HepG2 (cell line): Measurements from ENCODE around the gene MAFF. TPM values are rescaled to one million over a fixed set of nuclear protein-coding genes. Genes with fewer than 3 reads are reported as not detected.
A peak's percentile ranks its signal among the peaks of the same experiment; 100 is the strongest.

Source experiments
- ATAC-seq: fragments of 200-7000 bp; cut with Tn5 transposase; 3 replicates; pipeline ENCODE4 v1.9.1; 2020; ENCODE audit warnings: mild to moderate bottlenecking, moderate library complexity
- BruUV-seq: library from RNA; stranded (reverse); fragments of 400-500 nt; replicated peaks from 2 replicates; lab custom pipeline; 2021; lab: Mats Ljungman, UMichigan
- CTCF ChIA-PET: fragments of 300-600 bp; formaldehyde crosslinking; extraction: SDS; loops from one replicate; lab custom pipeline; 2021; ENCODE audit warnings: low total read pairs, inconsistent platforms, low intra/inter-chr PET ratio; lab: Yijun Ruan, JAX
- POLR2A ChIA-PET: fragments of 350-600 bp; sonication (Branson Sonifier 250); formaldehyde crosslinking; loops from one replicate; lab custom pipeline; 2020; ENCODE audit warnings: antibody characterized with exemption, inconsistent platforms; lab: Yijun Ruan, JAX
- DNase-seq: peaks from one replicate; pipeline ENCODE4 v3.0.0-alpha.2; 2015; ENCODE audit warnings: low spot score
- FAIRE-seq: peaks from 3 replicates; lab custom pipeline; 2011; peaks lifted over from hg19 to GRCh38; lab: Jason Lieb, UNC
- H2AFZ ChIP-seq: one replicate; pipeline ENCODE4 v1.6.1; 2011; ENCODE audit warnings: low read length, inconsistent platforms
- H3K27ac ChIP-seq: fragments of 300-600 bp; 3 replicates; pipeline ENCODE4 v1.8.0; 2011; ENCODE audit warnings: mixed run types, mild to moderate bottlenecking, mixed read lengths, low read length, inconsistent platforms; ENCODE audit not compliant: insufficient read depth; ENCODE audit errors: extremely low read length
- H3K27me3 ChIP-seq, 2 experiments: fragments of 200-600 bp in 1 of 2; 2 replicates in 1 of 2; 3 replicates in 1 of 2; pipeline versions ENCODE4 v1.6.0 to v1.8.0; 2011; ENCODE audit warnings: low read length in 2 of 2, mild to moderate bottlenecking in 2 of 2, moderate library complexity in 2 of 2, inconsistent platforms in 1 of 2; ENCODE audit not compliant: insufficient read depth in 2 of 2, control insufficient read depth in 1 of 2
- H3K36me3 ChIP-seq, 2 experiments: fragments of 200-600 bp in 1 of 2; replicated peaks in 1 of 2; 2 replicates in 1 of 2; 3 replicates in 1 of 2; pipeline versions ENCODE4 v1.5.1 to v1.8.0; 2011; ENCODE audit warnings: low read length in 2 of 2, inconsistent platforms in 1 of 2; ENCODE audit not compliant: insufficient read depth in 2 of 2, control insufficient read depth in 1 of 2
- H3K4me1 ChIP-seq: 2 replicates; pipeline ENCODE4 v1.5.1; 2012; ENCODE audit warnings: low read length, inconsistent platforms; ENCODE audit not compliant: insufficient read depth
- H3K4me2 ChIP-seq: 2 replicates; pipeline ENCODE4 v1.6.0; 2011; ENCODE audit warnings: low read depth, low read length, inconsistent platforms
- H3K4me3 ChIP-seq, 3 experiments: fragments of 200-600 bp in 1 of 3; sonication (generic), shearing (Covaris generic) in 1 of 3; replicated peaks in 1 of 3; 2 replicates each; pipeline ENCODE4 v1.5.1; 2011 to 2016; ENCODE audit warnings: low read length in 3 of 3, inconsistent platforms in 2 of 3, low read depth in 2 of 3, mild to moderate bottlenecking in 2 of 3, control low read depth in 1 of 3, mixed read lengths in 1 of 3; ENCODE audit not compliant: insufficient read depth in 1 of 3
- H3K79me2 ChIP-seq: one replicate; pipeline ENCODE4 v1.6.1; 2011; ENCODE audit warnings: low read length, inconsistent platforms; ENCODE audit not compliant: insufficient read depth
- H3K9ac ChIP-seq: 2 replicates; pipeline ENCODE4 v1.6.0; 2011; ENCODE audit warnings: mild to moderate bottlenecking, low read depth, low read length, inconsistent platforms; ENCODE audit not compliant: insufficient read depth
- H3K9me3 ChIP-seq: 2 replicates; pipeline ENCODE4 v1.5.1; 2012; ENCODE audit warnings: mild to moderate bottlenecking, low read length
- H4K20me1 ChIP-seq: 2 replicates; pipeline ENCODE4 v1.6.0; 2011; ENCODE audit warnings: inconsistent platforms, mild to moderate bottlenecking, low read length, moderate library complexity; ENCODE audit not compliant: insufficient read depth
- ARNT2 ChIP-seq: sonication (generic); formaldehyde crosslinking; IDR thresholded peaks from 2 replicates; pipeline ENCODE4 v1.8.0; 2022; ENCODE audit warnings: mild to moderate bottlenecking, low read depth, missing genetic modification reagents, moderate library complexity
- HOXA3 ChIP-seq: sonication (generic); formaldehyde crosslinking; IDR thresholded peaks from 2 replicates; pipeline ENCODE4 v1.5.0; 2020; ENCODE audit warnings: missing genetic modification reagents
- MTA1 ChIP-seq: sonication (generic); formaldehyde crosslinking; IDR thresholded peaks from 2 replicates; pipeline ENCODE4 v1.4.0; 2020; ENCODE audit warnings: missing genetic modification reagents, mild to moderate bottlenecking, borderline replicate concordance
- MYNN ChIP-seq: sonication (generic); formaldehyde crosslinking; IDR thresholded peaks from 2 replicates; pipeline ENCODE4 v1.4.0; 2020; ENCODE audit warnings: mild to moderate bottlenecking, low read depth, missing genetic modification reagents
- POLR2G ChIP-seq: fragments of 200-400 bp; formaldehyde crosslinking; IDR thresholded peaks from 2 replicates; pipeline ENCODE4 v1.6.1; 2018; ENCODE audit warnings: mild to moderate bottlenecking, low read depth, low read length, moderate library complexity
- RAD51 ChIP-seq: fragments of 450-650 bp; IDR thresholded peaks from 2 replicates; pipeline ENCODE4 v1.6.1; 2016; ENCODE audit warnings: borderline replicate concordance
- SATB2 ChIP-seq: sonication (generic); formaldehyde crosslinking; IDR thresholded peaks from 2 replicates; pipeline ENCODE4 v1.5.0; 2020; ENCODE audit warnings: missing genetic modification reagents
- SRY ChIP-seq: sonication (generic); formaldehyde crosslinking; IDR thresholded peaks from 2 replicates; pipeline ENCODE4 v1.8.0; 2022; ENCODE audit warnings: mild to moderate bottlenecking, missing genetic modification reagents
- TCF12 ChIP-seq, 2 experiments: fragments of 450-650 bp in 1 of 2; sonication (generic) in 1 of 2; formaldehyde crosslinking in 1 of 2; IDR thresholded peaks; 2 replicates each; pipeline versions ENCODE4 v1.6.1 to v1.8.0; 2017 to 2022; ENCODE audit warnings: antibody characterized with exemption in 1 of 2, mild to moderate bottlenecking in 1 of 2, missing genetic modification reagents in 1 of 2, moderate library complexity in 1 of 2
- TMF1 ChIP-seq: sonication (generic); formaldehyde crosslinking; IDR thresholded peaks from 2 replicates; pipeline ENCODE4 v1.8.1; 2022; ENCODE audit warnings: low read depth, missing genetic modification reagents
- ZBTB7B ChIP-seq: sonication (generic); formaldehyde crosslinking; IDR thresholded peaks from 2 replicates; pipeline ENCODE4 v1.4.0; 2020; ENCODE audit warnings: missing genetic modification reagents
- ZNF160 ChIP-seq: sonication (generic); formaldehyde crosslinking; IDR thresholded peaks from 2 replicates; pipeline ENCODE4 v1.8.0; 2022; ENCODE audit warnings: mild to moderate bottlenecking, inconsistent platforms, missing genetic modification reagents
- ZNF572 ChIP-seq: sonication (generic); formaldehyde crosslinking; IDR thresholded peaks from 2 replicates; pipeline ENCODE4 v1.5.1; 2020; ENCODE audit warnings: mild to moderate bottlenecking, missing genetic modification reagents
- ZNF615 ChIP-seq: sonication (generic); formaldehyde crosslinking; IDR thresholded peaks from 2 replicates; pipeline ENCODE4 v1.5.0; 2020; ENCODE audit warnings: mild to moderate bottlenecking, missing genetic modification reagents, borderline replicate concordance
- WGBS: methylation state at CpG from one replicate; pipeline ENCODE4 v1.1.6; 2017; ENCODE audit warnings: low lambda C conversion rate; 5-methylcytosine and 5-hydroxymethylcytosine counted together
- in situ Hi-C: cut with HindIII; loops from 2 replicates; pipeline ENCODE4 v1.10.0; 2017; ENCODE audit warnings: low pct_unique_long_range_greater_than_20kb; ENCODE audit not compliant: extremely low pct_ligation_motif_present
- intact Hi-C: fragments of 100-400 bp; cut with micrococcal nuclease; formaldehyde crosslinking; loops from one replicate; pipeline ENCODE4 v1.10.0; 2022; ENCODE audit not compliant: unreplicated experiment
- polyA plus RNA-seq, 8 experiments: library from polyadenylated mRNA; depleted of rRNA in 3 of 8; stranded (reverse) in 7 of 8; unstranded in 1 of 8; fragments of >200 nt; fragmentation: Illumina TruSeq in 4 of 8; extraction: Trizol in 4 of 8; gene quantifications; 2 replicates each; pipeline versions ENCODE4 v1.2.1 to v1.2.3, GENCODE V29; 2011 to 2016; ENCODE audit warnings: low read depth in 4 of 8, missing spikeins in 1 of 8, mixed read lengths in 1 of 8; ENCODE audit not compliant: insufficient read depth in 1 of 8
- total RNA-seq, 5 experiments: library from RNA; depleted of rRNA; stranded (reverse); fragments of >200 nt; fragmentation: Illumina TruSeq; extraction: Trizol; gene quantifications; 2 replicates each; pipeline ENCODE4 v1.2.3, GENCODE V29; 2016; ENCODE audit warnings: low read depth in 1 of 5
- TF ChIP-seq, protein P1 (sequence below): sonication (generic); formaldehyde crosslinking; IDR thresholded peaks from 2 replicates; pipeline ENCODE4 v1.4.0; 2020; ENCODE audit warnings: missing genetic modification reagents, mild to moderate bottlenecking, borderline replicate concordance
- TF ChIP-seq, protein P2 (sequence below): sonication (generic); formaldehyde crosslinking; IDR thresholded peaks from 2 replicates; pipeline ENCODE4 v1.4.0; 2020; ENCODE audit warnings: mild to moderate bottlenecking, missing genetic modification reagents
- TF ChIP-seq, protein P3 (sequence below): sonication (generic); formaldehyde crosslinking; IDR thresholded peaks from 2 replicates; pipeline ENCODE4 v1.8.1; 2023; ENCODE audit warnings: mild to moderate bottlenecking, moderate library complexity, missing genetic modification reagents

Gene MAFF
- total and polyA plus RNA-seq, 2 of the 13 experiments (the other 11 are each of a cell fraction or from before 2014, with no cell fraction given) = 5.4 to 14.3 TPM

GRCh38 chr22:38164551-38164918 lies 37.3 kb upstream of the MAFF start:
- CTCF ChIA-PET = no interaction called here
- Histone ChIP-seq H3K79me2 (peaks cover 2% of the 10 kb centered on the region), H3K4me1 (peaks cover 39% of the 10 kb centered on the region), H3K27me3 (no peaks in the 10 kb centered on the region), H3K4me3 (peak overlapping the region in 2 of 3 experiments; percentile 23 to 58; a peak in 5 of 6 replicates), H3K36me3 (no peaks in the 10 kb centered on the region; a peak in 1 of 5 replicates), H2AFZ (no peak overlapping the region), H3K9me3 (no peaks in the 10 kb centered on the region), H4K20me1 (no peaks in the 10 kb centered on the region), H3K4me2 (peak overlapping the region; percentile 77), H3K27ac (peak overlapping the region; percentile 67), H3K9ac (peak overlapping the region; percentile 50)
- DNase-seq (no peak), ATAC-seq (peak; percentile 81), FAIRE-seq (peak; percentile 21)
- WGBS = no CpG with 5 or more reads among the region's 7 CpGs
- POLR2A ChIA-PET = interaction anchor here (0.7 to 3.6 kb wide), 8 partner anchors 13 to 57 kb away, joined by 3 to 46 read pairs (median 8); partner anchors contain the start of genes BAIAP2L2, MAFF and PLA2G6
- intact Hi-C loops = no loop called here
- in situ Hi-C loops = no loop called here
- BruUV-seq = TSS peak; percentile 87
- TF ChIP-seq ZNF572 = no peak
- no peak for TF ChIP-seq MYNN
- no peak for TF ChIP-seq TCF12 (IDR thresholded peaks at IDR 0.05)
- TF ChIP-seq TCF12 (CRISPR knock-in tag; IDR thresholded peaks at IDR 0.05) = 0 out of 2 replicates have a peak, but pooled peaks have one; percentile 24
- TF ChIP-seq, protein P1, sequence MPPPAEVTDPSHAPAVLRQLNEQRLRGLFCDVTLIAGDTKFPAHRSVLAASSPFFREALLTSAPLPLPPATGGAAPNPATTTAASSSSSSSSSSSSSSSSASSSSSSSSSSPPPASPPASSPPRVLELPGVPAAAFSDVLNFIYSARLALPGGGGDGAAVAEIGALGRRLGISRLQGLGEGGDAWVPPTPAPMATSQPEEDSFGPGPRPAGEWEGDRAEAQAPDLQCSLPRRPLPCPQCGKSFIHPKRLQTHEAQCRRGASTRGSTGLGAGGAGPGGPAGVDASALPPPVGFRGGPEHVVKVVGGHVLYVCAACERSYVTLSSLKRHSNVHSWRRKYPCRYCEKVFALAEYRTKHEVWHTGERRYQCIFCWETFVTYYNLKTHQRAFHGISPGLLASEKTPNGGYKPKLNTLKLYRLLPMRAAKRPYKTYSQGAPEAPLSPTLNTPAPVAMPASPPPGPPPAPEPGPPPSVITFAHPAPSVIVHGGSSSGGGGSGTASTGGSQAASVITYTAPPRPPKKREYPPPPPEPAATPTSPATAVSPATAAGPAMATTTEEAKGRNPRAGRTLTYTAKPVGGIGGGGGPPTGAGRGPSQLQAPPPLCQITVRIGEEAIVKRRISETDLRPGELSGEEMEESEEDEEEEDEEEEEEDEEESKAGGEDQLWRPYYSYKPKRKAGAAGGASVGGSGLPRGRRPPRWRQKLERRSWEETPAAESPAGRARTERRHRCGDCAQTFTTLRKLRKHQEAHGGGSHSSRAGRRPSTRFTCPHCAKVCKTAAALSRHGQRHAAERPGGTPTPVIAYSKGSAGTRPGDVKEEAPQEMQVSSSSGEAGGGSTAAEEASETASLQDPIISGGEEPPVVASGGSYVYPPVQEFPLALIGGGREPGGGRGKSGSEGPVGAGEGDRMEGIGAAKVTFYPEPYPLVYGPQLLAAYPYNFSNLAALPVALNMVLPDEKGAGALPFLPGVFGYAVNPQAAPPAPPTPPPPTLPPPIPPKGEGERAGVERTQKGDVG (CRISPR knock-in tag) = no peak
- TF ChIP-seq POLR2G = no peak
- TF ChIP-seq TMF1 (CRISPR knock-in tag) = no peak
- no peak for TF ChIP-seq HOXA3 (CRISPR knock-in tag)
- TF ChIP-seq, protein P2, sequence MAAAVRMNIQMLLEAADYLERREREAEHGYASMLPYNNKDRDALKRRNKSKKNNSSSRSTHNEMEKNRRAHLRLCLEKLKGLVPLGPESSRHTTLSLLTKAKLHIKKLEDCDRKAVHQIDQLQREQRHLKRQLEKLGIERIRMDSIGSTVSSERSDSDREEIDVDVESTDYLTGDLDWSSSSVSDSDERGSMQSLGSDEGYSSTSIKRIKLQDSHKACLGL (CRISPR knock-in tag) = no peak; the same call in 1 of the 2 replicates
- no peak for TF ChIP-seq ZNF160 (CRISPR knock-in tag)
- TF ChIP-seq, protein P3, sequence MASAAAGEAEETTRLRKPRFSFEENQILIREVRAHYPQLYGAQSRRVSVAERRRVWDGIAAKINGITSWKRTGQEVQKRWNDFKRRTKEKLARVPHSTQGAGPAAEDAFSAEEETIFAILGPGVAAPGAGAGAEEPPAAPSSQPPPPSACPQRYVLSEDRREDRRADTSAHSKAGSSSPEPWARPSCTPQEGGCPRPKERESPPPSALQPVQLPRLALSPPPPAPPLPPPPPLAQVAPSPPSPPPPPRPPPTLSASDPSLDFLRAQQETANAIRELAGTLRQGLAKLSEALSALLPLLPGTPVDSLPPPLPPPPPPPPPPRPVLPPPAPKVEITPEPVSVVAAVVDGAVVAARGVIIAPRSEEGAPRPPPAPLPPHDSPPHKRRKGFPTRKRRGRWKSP = no peak
- TF ChIP-seq SATB2 (CRISPR knock-in tag) = no peak
- no peak for TF ChIP-seq ARNT2 (CRISPR knock-in tag)
- no peak for TF ChIP-seq ZNF615
- TF ChIP-seq SRY (CRISPR knock-in tag) = no peak
- TF ChIP-seq RAD51 = no peak
- no peak for TF ChIP-seq ZBTB7B (CRISPR knock-in tag)
- no peak for TF ChIP-seq MTA1 (CRISPR knock-in tag)
